Inferior parietal cortex (tissue), 1 donor: ENCODE data around the gene ZSCAN16.

ENCODE experiments used
- DNase-seq: peaks from one replicate; pipeline ENCODE4 v3.0.0-alpha.2; 2016; ENCODE audit errors: extremely low spot score

Gene ZSCAN16

GRCh38 chr6:28172006-28172405 lies 47.6 kb downstream of the ZSCAN16 start:
- no peak for DNase-seq

GRCh38 chr6:28176373-28176772 lies 52.0 kb downstream of the ZSCAN16 start:
- no peak for DNase-seq
